NCI-H526 treated with DMSO at 0.1 percent for 48 hours (cell line): Measurements from ENCODE around the gene ADPRM.
"Not testable (repeated sequence)": the region's sequence is repeated elsewhere in the genome, so short reads cannot be mapped to it uniquely, and the experiment has no call there.

Source experiments
- DNase-seq: peaks from one replicate; lab custom pipeline; 2025; lab: John Stamatoyannopoulos, UW

The ADPRM gene, protein sequence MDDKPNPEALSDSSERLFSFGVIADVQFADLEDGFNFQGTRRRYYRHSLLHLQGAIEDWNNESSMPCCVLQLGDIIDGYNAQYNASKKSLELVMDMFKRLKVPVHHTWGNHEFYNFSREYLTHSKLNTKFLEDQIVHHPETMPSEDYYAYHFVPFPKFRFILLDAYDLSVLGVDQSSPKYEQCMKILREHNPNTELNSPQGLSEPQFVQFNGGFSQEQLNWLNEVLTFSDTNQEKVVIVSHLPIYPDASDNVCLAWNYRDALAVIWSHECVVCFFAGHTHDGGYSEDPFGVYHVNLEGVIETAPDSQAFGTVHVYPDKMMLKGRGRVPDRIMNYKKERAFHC

DNA sequence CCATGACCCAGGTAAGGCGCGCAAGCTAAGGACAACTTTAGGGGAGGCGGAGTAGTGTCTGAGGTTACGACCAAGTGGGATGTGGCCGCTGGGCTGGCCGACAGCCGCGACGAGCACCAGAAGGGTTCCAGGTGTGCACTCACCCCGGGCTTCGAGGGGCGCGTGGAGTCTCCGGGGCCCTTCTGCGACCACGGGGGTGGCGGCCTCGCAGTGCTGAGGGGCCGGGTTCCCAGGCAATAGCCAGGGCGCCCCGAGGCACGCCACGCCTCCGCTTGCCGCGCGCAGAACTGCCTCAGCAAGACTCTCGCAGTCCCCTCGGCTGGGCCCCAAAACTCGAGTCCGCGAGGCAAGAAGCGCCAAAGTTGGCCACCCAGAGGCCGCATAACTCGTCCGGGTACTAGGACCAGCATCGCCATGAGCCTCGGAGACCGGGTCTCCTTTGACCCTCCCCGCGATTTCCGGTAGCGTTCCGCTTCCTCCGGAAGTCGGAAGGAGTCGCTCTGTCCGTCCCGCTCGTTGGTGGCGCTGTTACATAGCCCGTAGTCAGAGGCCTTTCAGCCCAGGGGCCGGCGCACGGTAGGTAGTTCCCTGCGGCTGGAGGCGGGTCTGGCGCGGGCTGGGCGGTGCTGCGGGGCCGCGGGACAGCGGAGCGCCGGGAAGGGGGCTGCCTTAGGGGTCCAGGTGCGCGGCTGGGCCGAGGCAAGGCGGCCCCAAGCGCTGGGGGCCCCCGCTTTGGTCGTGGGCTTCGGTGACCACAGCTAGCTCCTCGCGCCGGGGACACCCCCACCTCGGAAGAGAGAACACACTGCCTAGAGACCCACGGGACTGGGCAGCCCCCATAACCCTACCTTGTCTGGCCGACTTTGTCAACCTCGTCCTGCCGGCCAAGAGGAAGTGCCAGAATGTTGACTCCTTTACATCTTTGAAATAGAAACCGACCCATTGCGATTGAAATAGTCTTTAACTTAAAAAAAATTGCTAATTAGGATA, at the start of gene ADPRM, which contains the start of gene SCO1:
Gene ADPRM (plus strand): TSS at position 503 of the 990 bp plus-strand sequence. CDS start 7,333 bp downstream, outside the sequence.
Gene SCO1 (minus strand): TSS at position 442 of the 990 bp plus-strand sequence. CDS start 26 bp downstream, at position 416.
- peak; percentile 71 for DNase-seq

GRCh38 chr17:10648381-10648780, 49.0 kb upstream of the ADPRM start:
- no peak for DNase-seq

GRCh38 chr17:10648956-10649355, 48.4 kb upstream of the ADPRM start:
- no peak for DNase-seq

DNA sequence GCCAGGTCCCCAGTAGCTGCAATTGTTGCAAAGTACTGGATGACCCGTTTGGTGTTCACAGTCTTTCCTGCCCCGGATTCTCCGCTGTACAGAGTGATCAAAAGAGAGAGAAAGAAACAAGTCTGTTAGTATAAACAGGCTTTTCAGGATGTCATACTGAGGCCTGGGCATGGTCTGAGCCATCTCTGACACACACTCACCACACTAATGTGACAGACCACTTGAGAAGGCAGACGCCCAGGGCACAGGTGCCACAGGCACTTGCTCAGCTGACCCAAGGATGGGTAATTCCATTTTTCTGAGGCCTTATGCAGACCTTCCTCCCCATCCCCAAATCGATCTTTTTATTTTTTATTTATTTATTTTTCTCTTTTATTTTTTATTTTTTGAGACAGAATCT, 47.8 kb upstream of the ADPRM start:
- DNase-seq: no peak

GRCh38 chr17:10651927-10652326, 45.5 kb upstream of the ADPRM start:
- no peak for DNase-seq

- no peak for DNase-seq
Observed at GRCh38 chr17:10652984-10653659, 44.3 kb upstream of the ADPRM start.

- DNase-seq: no peak
Observed at GRCh38 chr17:10653987-10654386, 43.4 kb upstream of the ADPRM start.

DNA sequence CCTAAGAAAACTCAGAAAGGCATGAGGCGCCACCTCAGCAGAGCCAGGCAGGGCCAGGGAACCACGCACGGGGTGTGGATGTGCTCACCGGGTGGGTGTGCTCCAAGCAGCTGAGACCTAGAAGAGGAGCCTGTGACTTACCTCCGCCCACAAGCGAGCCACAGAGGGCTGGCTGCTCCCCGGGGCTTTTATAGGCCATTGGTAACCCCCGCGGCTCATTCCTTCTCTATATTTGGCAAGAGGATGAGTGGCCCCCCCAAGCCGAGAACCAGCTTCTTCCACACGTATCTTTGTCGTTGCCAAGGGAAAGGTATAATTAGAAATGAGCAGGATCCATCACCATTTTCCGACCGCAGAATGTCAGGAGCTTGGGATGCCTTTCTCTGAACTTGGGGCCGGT, 40.2 kb upstream of the ADPRM start, which contains the start of gene MYH3:
Gene MYH3 (minus strand): TSS at position 162 of the 400 bp plus-strand sequence. CDS start 2,245 bp downstream, outside the sequence.
- DNase-seq: no peak

- DNase-seq: no peak
Observed at GRCh38 chr17:10657879-10658278, 39.5 kb upstream of the ADPRM start.

DNA sequence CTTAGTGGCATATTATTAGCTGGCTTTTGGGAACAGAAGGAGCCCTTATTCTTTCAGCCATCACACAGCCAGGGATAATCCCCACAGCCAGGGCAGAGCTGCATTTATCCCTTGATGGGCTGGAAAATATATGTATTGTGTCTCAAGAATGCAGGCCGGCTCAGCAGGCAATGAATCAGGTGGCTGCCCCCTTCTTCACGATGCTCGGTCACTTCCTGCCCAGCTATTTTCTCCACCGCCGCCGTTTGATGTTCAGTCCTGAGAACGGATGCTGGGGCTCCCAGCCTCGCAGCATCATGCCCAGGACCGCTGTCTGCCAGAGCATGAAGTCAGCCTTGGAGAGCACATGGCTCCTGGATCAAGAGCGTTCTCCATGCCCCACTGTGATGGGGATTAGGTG, 36.0 kb upstream of the ADPRM start:
- DNase-seq: no peak

DNA sequence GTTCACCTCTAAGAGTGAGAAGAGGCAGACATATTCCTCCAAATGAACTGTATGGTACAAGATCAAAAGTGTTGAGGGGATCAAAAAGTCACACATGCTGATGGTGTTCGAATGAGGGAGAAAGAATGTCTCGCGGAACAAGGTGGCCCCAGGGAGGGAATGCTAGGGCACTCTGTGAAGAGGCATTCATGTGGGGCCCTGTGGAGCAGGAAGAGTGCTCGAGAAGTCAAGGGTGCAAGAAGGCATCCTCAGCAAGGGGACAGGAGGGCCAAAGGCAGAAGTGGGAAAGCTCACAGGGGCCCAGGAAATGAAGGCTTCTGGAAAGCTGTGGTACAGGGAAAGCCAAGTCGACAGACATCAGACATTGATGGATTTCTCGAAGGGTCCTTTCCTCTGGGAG, 34.2 kb upstream of the ADPRM start:
- DNase-seq: no peak

DNA sequence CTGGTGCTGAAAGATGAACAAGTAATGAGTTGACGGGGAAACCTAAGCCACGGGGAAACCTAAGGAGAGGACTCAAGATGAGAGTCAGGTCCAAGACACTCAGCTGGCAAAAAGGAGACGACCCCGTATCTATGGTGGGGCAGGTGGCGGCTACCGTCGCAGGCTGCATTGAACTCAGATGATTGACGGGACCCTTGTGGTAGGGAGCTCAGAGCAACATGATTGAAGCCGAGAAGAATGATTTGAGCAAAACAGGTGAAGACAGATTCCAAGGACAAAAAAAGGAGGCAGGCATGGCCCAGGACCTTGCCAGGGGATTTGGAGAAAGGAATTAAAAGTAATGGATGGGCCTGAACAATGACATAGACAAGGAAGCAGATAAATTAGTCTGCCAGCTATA, 32.8 kb upstream of the ADPRM start:
- no peak for DNase-seq

GRCh38 chr17:10666906-10667305, 30.5 kb upstream of the ADPRM start:
- no peak for DNase-seq

DNA sequence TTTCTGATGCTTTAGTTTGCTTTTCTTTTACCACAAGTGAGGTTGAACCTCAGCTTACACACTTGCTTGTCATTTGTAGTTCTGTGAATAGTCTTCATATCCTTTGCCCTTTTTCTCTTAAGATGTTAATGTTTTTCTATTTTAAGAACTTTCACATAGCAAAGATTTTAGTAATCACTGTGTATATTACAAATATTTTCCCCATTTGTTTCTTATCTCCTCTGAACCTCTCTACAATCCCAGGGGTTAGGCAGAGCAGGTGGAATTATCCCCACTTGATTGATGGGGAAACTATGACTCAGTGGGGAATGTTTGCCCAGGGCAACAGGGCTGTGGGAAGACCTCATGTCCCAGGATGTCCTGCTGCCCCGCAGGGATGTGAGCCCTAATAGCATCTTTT, 28.6 kb upstream of the ADPRM start:
- no peak for DNase-seq

- no peak for DNase-seq
Observed at GRCh38 chr17:10673312-10673711, 24.1 kb upstream of the ADPRM start.

GRCh38 chr17:10674704-10675103, 22.7 kb upstream of the ADPRM start:
- no peak for DNase-seq

GRCh38 chr17:10681866-10682446, 15.4 kb upstream of the ADPRM start:
- no peak for DNase-seq

DNA sequence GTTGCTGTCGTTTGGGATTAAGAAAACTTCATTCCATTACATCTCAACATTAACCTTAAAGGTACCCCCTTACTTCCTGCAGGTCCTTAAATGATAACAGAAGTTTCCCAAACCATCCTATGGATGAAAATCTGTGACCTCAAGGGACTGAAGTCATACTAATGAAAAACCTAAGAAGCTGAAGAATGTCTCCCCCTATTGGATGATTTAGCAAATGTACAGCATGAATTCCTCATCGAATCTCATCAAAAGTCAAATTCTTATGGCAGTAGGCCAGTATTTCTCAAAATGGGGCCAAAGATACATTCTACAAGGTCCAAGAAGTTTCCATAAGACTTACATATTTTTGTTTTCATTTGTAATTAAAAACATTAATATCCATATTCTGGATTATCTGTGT, 13.5 kb upstream of the ADPRM start:
- DNase-seq: no peak

DNA sequence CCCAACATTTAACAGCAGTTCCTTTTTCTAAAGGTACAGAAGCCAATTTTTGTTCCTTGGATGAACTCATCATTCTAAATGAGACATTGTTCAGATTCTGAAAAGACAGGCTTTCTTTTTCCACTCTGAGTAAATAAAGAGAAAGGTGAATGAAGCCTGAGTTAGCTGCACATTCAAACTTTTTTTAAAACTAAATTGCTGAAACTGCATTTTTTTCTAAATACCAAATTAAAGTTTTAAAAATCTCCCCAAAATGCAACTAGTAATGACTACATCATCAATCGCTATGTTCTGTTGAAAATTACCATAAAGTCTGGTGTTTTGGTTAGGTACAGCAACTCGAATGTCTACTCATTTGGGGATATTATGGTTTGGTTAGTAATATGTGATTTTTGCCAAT, 9.9 kb upstream of the ADPRM start:
- no peak for DNase-seq

DNA sequence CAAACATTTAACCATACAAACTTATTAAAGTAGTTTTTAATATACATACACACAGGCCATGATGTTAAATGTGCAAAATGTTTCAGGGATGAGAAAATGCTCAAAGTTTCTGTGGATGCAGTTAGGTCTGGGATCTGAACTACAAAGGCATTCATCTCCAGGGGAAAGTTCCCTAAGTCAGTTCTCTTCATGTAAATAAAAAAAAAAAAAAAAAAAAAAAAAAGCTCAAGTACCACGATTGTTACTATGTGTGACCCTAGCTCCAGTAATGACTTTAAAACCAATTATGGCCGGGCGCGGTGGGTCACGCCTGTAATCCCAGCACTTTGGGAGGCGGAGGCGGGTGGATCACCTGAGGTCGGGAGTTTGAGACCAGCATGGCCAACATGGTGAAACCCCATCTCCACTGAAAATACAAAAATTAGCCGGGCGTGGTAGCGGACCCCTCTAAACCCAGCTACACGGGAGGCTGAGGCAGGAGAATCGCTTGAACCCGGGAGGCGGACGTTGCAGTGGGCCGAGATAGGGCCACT, 1.5 kb upstream of the ADPRM start:
- not testable (repeated sequence) for DNase-seq

GRCh38 chr17:10698096-10698818, 863 bp downstream of the ADPRM start:
- DNase-seq: no peak
